Raji (cell line): ENCODE measurements around the gene CDC42BPA.

Experiments used
- POLR2A ChIP-seq: IDR thresholded peaks from 2 replicates; pipeline ENCODE4 v1.6.1; 2011; ENCODE audit warnings: low read depth, low read length, control low read depth; ENCODE audit not compliant: insufficient read depth

The CDC42BPA gene

DNA sequence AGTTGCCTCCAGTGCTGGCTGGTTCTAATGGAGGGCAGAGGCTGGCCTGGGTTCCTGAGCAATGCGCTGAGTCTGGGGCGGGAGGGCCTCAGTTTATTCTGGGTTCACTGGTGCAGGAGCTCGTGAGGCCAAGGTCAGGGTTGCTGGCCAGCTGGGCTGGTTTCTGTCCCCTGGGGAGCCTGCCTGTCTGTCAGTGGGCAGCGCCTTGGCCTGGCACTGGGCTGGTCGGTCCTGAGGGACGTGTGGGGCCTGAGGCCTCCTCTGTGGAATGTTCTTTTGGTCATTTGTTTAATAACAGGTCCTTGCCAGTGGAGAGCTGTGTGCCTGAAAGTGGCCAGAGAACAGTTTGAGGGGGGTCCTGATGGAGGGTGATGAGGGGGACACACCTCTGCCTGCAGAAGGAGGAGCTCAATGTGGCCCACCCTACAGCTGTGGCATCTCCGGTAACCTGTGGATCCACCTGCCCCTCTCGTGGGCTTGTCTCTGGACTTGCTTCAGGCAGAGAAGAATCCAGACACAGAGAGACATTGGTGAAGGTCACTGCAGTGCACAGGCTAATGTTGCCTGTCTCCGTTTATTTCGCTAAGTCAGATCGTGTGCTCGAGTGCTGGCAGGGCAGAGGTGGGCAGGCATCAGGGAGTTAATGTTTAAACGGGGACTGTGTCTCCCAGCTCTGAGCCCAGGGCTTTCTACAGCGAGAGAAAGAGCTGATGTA, 343.6 kb downstream of the CDC42BPA start:
- TF ChIP-seq POLR2A = no peak

DNA sequence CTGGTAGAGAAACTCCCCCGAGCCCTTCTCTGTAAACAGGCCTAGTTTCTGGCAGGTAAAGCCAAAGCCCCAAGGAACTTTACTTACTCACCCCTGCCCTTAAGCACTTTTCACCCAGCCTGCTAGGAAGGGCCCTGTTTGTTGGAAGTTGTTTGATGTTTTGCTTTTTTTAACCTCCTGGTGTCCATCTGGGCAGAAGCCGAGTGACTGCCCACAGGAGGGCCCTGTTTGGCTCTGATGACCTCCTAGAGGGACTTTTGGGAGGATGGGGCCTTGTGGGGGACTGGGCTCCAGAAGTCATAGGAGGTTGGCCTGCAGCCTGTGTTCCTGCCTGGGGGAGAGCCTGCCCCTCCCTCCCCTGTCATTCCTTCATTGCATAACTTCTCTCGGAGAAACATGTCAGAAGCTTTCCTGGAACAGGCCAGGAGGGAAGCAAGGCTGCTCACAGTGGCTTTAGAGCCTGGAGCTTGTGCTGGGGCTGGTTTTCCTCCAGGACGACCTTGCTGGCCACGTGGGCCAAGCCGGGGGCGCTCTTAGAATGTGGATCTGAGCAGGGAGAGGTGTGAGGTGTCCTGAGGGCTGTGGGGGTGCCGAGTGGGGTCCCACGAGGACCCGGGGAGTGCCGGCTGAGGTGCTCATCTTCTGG, 344.3 kb downstream of the CDC42BPA start:
- TF ChIP-seq POLR2A = no peak

DNA sequence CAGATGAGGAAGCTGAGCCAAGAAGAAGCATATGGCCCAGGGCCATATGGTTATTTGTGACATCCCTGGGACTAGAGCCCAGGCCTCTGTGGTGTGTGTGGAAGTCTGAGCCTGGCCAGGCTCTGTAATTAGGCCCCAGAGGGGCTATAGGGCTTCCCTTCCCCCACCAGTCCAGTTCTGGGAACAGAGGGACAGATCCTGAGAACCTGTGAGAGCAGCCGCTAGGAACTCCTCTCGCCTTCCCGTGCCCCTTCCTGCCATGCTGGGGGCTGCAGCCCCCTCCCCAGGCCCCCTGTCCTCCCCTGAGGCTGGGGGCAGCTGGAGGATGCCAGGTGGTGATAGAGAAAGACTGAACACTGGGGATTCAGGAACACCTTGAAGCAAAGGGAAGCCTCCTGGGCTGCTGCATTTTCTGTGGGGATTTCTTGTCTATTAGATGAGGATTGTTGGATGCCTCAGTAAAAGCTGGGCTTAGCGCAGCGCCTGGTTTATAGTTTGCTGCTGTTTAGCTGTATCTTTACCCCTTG, 344.9 kb downstream of the CDC42BPA start:
- TF ChIP-seq POLR2A = no peak

DNA sequence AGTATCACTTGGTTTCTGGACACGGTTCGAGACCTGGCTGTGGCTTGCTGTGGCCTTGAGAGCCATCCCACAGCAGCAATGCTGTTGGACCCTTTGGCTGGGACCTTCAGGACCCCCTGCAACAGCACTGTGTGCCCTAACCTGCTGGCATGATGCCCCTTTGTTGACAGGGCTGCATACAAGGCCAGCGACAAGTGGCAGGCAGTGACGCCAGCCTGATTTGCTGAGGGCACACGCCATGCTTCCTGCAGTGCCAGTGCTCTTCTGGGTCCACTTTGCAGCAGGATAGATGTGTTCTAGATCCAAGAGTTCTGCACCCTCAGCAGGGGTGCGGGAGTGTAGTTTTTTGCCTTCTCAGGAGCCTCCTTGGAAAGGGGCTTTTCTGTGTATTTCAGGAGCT, 345.4 kb downstream of the CDC42BPA start:
- no peak for TF ChIP-seq POLR2A

DNA sequence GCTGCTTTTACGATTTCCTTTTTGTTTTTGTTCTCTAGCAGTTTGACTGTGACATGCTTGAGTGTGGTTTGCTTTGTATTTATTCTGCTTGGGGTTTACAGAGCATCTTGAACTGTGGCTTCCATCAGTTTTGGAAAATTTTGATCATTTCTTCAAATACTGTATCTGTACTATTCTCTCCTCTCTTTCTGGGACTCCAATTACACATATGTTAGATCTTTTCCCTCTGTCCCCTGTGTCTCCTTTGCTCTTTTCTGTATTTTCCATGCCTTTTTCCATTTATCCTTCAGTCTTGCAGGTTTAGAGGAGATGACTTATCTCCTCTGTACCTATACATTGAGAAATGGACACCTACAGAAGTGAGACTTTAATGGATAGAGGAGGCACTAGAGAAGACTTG, 346.5 kb downstream of the CDC42BPA start:
- no peak for TF ChIP-seq POLR2A

DNA sequence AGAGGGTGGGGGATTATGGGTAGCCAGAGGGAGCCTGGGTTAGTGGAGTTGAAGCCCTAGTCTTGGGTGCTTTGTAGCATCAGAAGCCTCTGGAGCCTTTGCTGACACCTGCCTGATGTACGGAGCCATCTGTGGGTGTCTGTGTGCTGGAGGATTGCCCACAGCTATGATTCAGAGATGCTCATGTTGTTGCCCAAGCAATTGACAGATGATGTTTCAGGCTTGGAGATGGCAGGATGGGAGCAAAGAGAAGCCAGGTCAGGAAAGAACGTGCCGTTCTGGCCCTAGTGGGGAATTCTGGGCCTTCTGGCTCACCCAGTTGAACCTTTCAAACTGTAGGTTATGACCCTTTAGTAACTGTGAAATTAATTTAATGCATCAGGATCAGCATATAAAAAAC, 350.6 kb downstream of the CDC42BPA start:
- no peak for TF ChIP-seq POLR2A

DNA sequence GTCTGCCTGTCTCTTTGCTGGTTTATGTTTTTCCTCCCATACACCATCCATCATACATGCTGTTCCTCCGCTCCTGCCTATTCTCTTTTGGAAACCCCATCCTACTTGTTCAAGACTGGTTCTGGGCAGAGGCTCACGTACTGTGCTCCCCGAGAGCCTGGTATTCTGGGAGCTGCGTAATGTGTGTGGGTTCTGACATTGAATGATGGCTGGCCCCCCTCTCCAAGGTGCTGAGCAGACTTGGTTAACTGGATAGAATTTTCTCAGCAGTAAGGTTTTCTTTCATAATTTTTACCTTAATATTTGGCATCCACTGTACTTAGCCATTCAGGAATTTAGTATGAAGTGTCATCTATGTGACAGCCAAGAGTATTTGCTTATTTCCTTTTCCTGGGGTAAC, 351.6 kb downstream of the CDC42BPA start:
- TF ChIP-seq POLR2A = no peak

DNA sequence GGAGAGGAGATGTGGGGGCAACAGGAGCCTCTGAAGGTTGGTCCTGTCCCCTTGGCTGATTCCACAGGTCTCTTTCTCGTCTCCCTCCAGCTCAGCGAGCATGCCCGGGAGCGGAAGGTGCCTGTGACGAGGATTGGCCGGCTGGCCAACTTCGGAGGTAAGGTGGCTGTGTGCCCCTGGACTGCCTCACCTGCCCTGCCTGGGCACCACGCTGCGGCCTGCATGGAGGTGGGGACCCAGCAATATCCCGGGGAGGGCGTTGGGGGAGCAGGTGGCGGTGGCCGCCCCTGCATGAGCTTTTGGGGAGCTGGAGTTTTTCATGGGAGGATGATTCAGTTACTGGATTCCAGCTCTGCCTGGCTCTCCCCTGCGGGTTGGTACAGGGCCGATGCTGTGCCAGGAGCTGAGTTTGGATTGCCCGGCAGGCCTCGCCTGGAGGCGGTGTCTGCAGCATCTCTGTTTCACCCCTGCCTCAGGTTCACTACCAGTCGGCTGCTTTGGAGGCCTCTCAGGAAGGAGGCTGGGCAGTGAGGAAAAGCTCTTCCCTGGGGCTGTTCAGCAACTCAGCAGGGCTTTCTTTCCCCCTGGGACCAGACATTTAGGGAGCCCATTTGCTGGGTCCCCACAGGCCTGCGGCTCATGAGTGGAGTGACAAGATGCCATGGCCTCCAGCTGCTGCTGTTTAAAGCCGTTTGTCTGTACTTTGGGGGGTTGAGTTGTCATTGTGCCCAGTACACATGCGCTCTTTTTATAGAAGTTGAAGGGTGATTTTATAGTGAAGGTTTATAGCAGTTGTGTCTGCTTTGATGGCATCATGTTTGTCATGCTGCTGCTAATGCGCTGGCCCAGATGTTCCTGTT, 352.5 kb downstream of the CDC42BPA start:
- TF ChIP-seq POLR2A = no peak

DNA sequence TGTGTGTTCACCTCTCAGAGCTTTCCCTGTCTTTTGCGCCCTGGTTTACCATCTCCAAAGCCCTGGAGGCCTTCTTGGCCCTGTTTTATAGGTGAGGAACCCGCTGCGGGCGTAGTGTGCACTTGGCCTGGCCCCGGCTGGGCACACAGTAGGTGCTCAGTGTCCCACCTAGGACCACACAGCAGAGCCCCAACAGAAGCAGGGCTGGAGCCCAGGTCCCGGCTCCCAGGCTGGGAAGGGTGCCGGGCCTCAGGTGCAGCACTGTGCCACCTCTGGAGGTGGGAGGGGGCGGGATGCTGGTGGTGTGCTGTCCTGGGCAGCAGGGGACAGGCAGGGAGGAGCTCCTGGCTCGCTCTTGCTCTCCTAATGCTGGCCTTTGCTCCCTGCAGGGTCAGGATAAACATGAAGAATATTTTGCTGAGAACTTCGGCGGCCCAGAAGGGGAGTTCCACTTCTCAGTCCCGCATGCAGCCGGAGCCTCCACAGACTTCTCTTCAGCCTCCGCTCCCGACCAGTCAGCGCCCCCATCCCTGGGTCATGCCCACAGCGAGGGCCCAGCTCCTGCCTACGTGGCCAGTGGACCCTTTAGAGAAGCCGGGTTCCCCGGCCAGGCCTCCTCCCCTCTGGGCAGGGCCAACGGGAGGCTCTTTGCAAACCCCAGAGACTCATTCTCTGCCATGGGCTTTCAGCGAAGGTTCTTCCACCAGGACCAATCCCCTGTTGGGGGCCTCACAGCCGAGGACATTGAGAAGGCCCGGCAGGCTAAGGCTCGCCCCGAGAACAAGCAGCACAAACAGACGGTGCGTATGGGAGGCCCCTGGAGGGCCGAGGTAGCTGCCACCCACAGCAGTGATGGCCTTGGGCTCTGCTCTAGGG, 353.4 kb downstream of the CDC42BPA start:
- TF ChIP-seq POLR2A = no peak

DNA sequence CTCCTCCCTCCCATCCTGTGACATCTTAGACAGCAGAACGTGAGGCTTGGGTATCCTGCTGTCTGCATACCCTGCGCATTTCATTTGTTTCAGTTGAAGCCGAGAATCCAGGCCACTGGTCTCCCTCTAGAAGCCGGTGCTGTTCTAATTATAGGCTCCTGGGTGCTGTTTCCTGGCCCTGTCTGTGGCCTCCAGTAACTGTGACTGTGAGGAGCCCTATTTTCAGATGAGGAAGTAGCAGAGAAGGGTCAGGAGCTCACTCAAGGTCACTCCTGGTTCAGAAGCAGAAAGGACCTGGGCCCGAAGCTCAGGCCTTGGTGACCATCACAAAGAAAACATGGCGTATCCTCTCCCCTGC, 354.2 kb downstream of the CDC42BPA start:
- TF ChIP-seq POLR2A = no peak

DNA sequence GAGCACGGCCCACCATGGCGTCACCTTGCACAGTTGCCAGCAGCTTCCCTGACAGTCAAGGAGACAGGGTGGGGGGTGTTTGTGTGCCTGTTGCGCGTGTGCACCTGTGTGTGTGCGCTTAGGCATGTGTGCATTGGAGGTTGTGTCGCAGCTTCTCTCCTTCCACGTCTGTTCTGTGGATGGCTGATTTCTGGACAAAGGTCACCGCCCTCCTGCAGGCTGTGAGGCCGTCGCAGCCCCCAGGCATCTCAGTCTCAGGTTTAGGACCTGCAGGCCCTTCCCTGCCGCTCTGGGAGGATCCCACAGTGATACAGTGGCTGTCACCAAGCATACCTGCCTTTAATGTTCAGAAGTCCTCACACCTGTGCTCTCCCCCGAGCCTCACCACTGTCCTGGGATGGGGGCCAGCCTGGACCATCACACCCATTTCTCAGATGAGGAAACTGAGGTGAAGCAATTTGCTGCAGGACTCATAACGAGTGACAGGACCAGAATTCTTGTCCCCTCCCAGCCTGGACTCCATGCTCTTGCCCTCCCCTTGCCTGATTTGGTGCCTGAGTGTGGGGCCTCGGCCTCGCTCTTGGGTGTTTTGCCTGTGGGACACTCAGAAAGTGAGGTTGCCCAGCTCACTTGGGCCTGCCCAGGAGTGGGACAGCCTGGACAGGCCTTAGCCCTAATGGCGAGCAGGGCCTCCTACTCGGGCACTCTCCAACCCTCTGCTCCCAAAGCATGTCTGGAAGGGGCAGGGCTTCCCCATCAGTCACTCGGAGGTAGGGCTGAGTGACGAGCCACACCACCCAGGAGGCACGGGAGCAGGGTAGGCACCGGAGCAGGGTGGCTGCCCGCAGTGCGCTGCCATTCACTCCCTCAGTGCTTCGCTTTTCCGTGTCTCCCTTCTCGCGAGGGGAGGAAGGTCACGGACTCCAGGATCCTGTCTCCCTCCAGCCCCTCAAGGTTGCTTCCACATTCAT, 355.6 kb downstream of the CDC42BPA start:
- no peak for TF ChIP-seq POLR2A

DNA sequence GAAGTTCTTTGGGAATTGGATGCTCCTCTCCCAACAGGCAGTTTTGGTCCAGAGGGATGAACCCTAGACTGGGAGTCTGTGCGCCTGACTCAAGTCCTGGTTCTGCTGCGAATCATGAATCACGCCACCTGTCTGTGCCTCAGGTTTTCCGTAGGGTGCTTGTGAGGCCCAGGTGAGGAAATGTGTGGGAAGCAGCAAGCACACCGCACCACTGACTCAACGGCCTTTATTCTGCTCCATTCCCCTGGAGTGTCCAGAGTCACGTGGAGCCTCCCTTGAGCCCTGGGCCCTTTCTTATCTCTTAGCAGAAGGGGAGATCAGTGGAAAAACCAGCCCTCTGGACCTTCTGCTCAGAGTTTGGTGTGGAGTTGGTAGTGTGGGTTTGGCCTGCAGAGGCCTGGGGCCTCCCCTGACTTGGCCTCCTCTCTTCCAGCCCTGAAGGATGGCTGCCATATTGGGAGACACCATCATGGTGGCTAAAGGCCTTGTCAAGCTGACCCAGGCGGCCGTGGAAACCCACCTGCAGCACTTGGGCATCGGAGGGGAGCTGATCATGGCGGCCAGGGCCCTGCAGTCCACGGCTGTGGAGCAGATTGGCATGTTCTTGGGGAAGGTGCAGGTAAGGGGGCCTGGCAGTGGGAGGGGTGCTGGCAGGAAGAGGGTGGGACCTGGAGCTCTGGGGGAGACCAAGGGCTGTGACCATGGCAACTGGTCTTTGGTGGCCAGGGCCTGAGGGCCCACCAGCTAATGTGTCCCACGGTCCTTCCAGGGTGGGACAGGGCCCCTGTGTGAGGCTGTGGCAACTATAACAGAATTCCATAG, 357.1 kb downstream of the CDC42BPA start:
- TF ChIP-seq POLR2A = no peak

DNA sequence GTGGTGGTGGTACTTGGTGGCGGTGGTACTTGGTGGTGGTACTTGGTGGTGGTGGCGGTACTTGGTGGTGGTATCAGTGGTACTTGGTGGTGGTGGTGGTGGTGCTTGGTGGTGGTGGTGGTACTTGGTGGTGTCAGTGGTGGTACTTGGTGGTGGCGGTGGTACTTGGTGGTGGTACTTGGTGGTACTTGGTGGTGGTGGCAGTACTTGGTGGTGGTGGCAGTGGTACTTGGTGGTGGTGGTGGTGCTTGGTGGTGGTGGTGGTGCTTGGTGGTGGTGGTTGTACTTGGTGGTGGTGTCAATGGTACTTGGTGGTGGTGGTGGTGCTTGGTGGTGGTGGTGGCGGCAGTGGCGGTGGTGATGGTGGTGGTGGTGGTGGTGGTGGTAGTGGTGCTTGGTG, 358.0 kb downstream of the CDC42BPA start:
- TF ChIP-seq POLR2A = no peak

DNA sequence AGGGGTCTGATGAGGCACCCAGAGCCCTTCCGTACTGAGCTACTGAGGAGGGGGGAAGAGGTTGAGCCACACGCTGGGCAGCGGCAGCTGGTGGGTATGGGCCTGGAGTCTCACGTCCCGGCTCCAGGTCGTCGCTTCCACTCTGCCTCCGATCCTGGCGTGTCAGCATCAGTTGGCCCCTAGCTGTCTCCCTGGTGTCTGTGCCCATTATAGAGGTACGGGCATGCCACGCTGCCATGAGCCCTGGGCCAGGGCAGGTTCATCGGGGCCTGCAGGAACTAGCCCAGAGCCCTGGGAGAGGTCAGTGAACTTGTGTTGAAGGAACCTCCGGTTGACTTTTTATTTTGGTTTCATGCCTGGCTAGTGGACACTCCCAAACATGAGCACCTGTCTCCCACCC, 360.0 kb downstream of the CDC42BPA start:
- no peak for TF ChIP-seq POLR2A
